Osteoblast (primary cell): ENCODE data around the gene ZNF24. TPM values are rescaled to one million over a fixed set of nuclear protein-coding genes. Genes with fewer than 3 reads are reported as not detected.

ENCODE experiments used
- DNase-seq: peaks from one replicate; pipeline ENCODE4 v3.0.0; 2011; ENCODE audit warnings: low spot score, mixed read lengths; ENCODE audit not compliant: insufficient read length; ENCODE audit errors: missing footprints
- H2AFZ ChIP-seq: 2 replicates; pipeline ENCODE4 v1.6.0; 2011; ENCODE audit warnings: mild to moderate bottlenecking, low read length
- H3K27ac ChIP-seq: 2 replicates; pipeline ENCODE4 v1.5.1; 2011; ENCODE audit warnings: mild to moderate bottlenecking, low read depth, low read length, moderate library complexity
- H3K27me3 ChIP-seq: 2 replicates; pipeline ENCODE4 v1.6.0; 2012; ENCODE audit warnings: mild to moderate bottlenecking, control low read depth, inconsistent platforms, low read length, moderate library complexity; ENCODE audit not compliant: insufficient read depth
- H3K36me3 ChIP-seq: 2 replicates; pipeline ENCODE4 v1.5.1; 2011; ENCODE audit warnings: mild to moderate bottlenecking, low read length, control low read depth, moderate library complexity; ENCODE audit not compliant: insufficient read depth
- H3K4me1 ChIP-seq: 2 replicates; pipeline ENCODE4 v1.5.1; 2011; ENCODE audit warnings: mild to moderate bottlenecking, low read length, control low read depth, moderate library complexity; ENCODE audit not compliant: insufficient read depth
- H3K4me2 ChIP-seq: 2 replicates; pipeline ENCODE4 v1.6.0; 2011; ENCODE audit warnings: mild to moderate bottlenecking, low read length; ENCODE audit not compliant: insufficient read depth
- H3K4me3 ChIP-seq: fragments of 200-600 bp; sonication (generic); 3 replicates; pipeline ENCODE4 v1.5.1; 2012; ENCODE audit warnings: mild to moderate bottlenecking, low read length, inconsistent platforms; ENCODE audit not compliant: insufficient read depth
- H3K79me2 ChIP-seq: 2 replicates; pipeline ENCODE4 v1.6.0; 2012; ENCODE audit warnings: mild to moderate bottlenecking, low read length, control low read depth, inconsistent platforms; ENCODE audit not compliant: insufficient read depth
- H3K9me3 ChIP-seq: 2 replicates; pipeline ENCODE4 v1.5.1; 2011; ENCODE audit warnings: low read depth, low read length, control low read depth
- H4K20me1 ChIP-seq: 2 replicates; pipeline ENCODE4 v1.6.0; 2012; ENCODE audit warnings: mild to moderate bottlenecking, low read length, control low read depth; ENCODE audit not compliant: insufficient read depth
- total RNA-seq: library from RNA; depleted of rRNA; stranded (reverse); fragments of >200 nt; gene quantifications from 2 replicates; pipeline ENCODE4 v1.2.3, GENCODE V29; 2012
- TF ChIP-seq, protein P1 (sequence below): IDR thresholded peaks from 2 replicates; pipeline ENCODE4 v1.5.1; 2011; ENCODE audit warnings: mild to moderate bottlenecking, low read depth, low read length, moderate library complexity; ENCODE audit errors: extremely low read depth

ZNF24 gene
- total RNA-seq, 1 donor, result 29.7 TPM

- H3K4me3 ChIP-seq, result peak overlapping the region; percentile 76
- DNase-seq, result no peak
- H3K9me3 ChIP-seq, result no peaks in the 10 kb centered on the region
- peaks cover 6% of the 10 kb centered on the region for H3K4me1 ChIP-seq
- peak overlapping the region; percentile 67 for H3K27ac ChIP-seq
- no peaks in the 10 kb centered on the region for H4K20me1 ChIP-seq
- peaks cover 11% of the 10 kb centered on the region for H3K36me3 ChIP-seq
- TF ChIP-seq, protein P1, sequence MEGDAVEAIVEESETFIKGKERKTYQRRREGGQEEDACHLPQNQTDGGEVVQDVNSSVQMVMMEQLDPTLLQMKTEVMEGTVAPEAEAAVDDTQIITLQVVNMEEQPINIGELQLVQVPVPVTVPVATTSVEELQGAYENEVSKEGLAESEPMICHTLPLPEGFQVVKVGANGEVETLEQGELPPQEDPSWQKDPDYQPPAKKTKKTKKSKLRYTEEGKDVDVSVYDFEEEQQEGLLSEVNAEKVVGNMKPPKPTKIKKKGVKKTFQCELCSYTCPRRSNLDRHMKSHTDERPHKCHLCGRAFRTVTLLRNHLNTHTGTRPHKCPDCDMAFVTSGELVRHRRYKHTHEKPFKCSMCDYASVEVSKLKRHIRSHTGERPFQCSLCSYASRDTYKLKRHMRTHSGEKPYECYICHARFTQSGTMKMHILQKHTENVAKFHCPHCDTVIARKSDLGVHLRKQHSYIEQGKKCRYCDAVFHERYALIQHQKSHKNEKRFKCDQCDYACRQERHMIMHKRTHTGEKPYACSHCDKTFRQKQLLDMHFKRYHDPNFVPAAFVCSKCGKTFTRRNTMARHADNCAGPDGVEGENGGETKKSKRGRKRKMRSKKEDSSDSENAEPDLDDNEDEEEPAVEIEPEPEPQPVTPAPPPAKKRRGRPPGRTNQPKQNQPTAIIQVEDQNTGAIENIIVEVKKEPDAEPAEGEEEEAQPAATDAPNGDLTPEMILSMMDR, result no peak
- peak overlapping the region; percentile 85 for H2AFZ ChIP-seq
- no peaks in the 10 kb centered on the region for H3K27me3 ChIP-seq
- H3K4me2 ChIP-seq, result peak overlapping the region; percentile 98
- H3K79me2 ChIP-seq, result peaks cover 92% of the 10 kb centered on the region
These were observed 54.9 kb downstream of the ZNF24 start for GRCh38 chr18:35289293-35289692.

DNA sequence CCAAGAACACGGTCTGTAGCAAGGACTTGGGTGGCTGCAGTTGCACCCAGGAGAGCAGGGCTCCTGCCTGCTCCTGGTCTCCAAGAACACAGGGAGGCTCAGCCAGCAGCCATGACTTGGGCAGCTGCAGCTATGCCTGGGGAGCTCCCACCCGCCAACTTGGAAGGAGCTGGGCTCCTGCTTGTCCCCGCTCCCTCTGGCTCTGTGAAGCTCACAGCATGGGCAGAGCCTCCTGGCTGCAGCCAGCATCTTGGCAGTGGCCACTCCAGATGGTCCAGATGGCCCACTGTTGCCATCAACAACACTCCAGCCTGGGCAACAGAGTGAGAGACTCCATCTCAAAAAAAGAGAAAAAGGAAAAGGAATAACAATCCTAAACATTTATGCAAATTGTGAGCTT is 59.4 kb downstream of the ZNF24 start:
- no peak overlapping the region for H2AFZ ChIP-seq
- no peaks in the 10 kb centered on the region for H4K20me1 ChIP-seq
- H3K4me3 ChIP-seq, result no peak overlapping the region
- H3K36me3 ChIP-seq, result peaks cover 12% of the 10 kb centered on the region
- no peaks in the 10 kb centered on the region for H3K27me3 ChIP-seq
- no peak overlapping the region for H3K27ac ChIP-seq
- no peak for DNase-seq
- peaks cover 6% of the 10 kb centered on the region for H3K4me1 ChIP-seq
- no peaks in the 10 kb centered on the region for H3K9me3 ChIP-seq
- no peak overlapping the region for H3K4me2 ChIP-seq
- peaks cover 84% of the 10 kb centered on the region for H3K79me2 ChIP-seq
- TF ChIP-seq, protein P1, result no peak

DNA sequence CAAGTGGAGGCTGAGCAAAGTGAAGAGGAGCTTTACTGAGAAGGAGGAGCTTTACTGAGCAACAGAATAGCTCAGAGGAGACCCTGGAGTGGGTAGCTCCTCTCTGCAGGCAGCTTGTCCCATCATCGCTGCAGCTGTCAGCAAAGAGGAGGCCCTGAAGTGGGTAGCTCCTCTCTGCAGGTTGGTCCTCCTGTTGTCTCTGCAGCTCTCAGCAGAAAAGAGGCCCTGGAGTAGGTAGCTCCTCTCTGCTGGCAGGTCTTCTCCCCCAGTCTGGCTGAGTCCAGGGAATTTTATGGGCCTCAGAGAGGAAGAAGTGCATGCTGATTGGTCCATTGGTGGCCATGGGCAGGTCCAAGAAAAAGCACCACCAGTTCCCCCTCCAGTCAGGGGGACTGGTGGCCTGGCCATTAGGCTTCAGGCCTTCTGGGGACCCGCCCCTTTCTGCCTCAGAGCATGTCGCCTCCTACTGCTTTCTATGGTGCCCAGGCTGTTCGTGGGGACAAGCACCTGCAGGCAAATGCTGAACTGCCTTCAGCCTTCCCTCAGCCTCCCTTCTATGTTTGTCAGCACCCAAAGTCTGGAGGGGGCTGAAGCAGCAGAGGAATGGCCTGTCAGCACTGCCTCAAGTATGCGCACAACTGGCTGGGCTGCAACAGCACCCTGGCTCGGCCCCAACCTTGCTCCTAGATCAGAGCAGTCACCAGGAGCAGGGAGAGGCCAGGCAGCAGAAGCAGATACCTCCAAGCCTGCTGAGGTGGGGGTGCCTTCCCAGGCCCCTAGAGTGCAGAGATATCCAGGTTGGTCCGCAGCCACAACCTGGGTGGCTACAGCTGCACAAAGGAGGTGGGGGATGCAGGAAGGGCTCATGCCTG is 60.1 kb downstream of the ZNF24 start:
- Histone ChIP-seq H3K4me3 (no peak overlapping the region), H3K27me3 (no peaks in the 10 kb centered on the region), H3K4me1 (peaks cover 6% of the 10 kb centered on the region), H3K27ac (no peak overlapping the region), H2AFZ (no peak overlapping the region), H3K4me2 (no peak overlapping the region), H3K36me3 (peaks cover 12% of the 10 kb centered on the region), H4K20me1 (no peaks in the 10 kb centered on the region), H3K79me2 (peaks cover 80% of the 10 kb centered on the region), H3K9me3 (peaks cover 1% of the 10 kb centered on the region)
- DNase-seq, result no peak
- TF ChIP-seq, protein P1, result no peak

- H3K4me1 ChIP-seq, result peaks cover 6% of the 10 kb centered on the region
- no peak overlapping the region for H2AFZ ChIP-seq
- peaks cover 3% of the 10 kb centered on the region for H3K9me3 ChIP-seq
- peak overlapping the region; percentile 7 for H3K4me2 ChIP-seq
- TF ChIP-seq, protein P1, result no peak
- H3K4me3 ChIP-seq, result no peak overlapping the region
- peak; percentile 86 for DNase-seq
- H3K27me3 ChIP-seq, result no peaks in the 10 kb centered on the region
- H3K79me2 ChIP-seq, result peaks cover 69% of the 10 kb centered on the region
- H4K20me1 ChIP-seq, result no peaks in the 10 kb centered on the region
- H3K27ac ChIP-seq, result peak overlapping the region; percentile 4
- peaks cover 12% of the 10 kb centered on the region for H3K36me3 ChIP-seq
These were observed 61.9 kb downstream of the ZNF24 start for GRCh38 chr18:35282353-35282752.
